ENCODE measurements around the gene MCRS1. TPM values are rescaled to one million over a fixed set of nuclear protein-coding genes. Genes with fewer than 3 reads are reported as not detected.
A peak's percentile ranks its signal among the peaks of the same experiment; 100 is the strongest.

The MCRS1 gene
- total RNA-seq, 2 donors from 2014 or later = 64.9 to 89.8 TPM

- Mint-ChIP-seq H3K4me1 (ENCODE audit: low read depth in 2 of 2) (no peaks in the 10 kb centered on the region), H3K36me3 (peaks cover 6% of the 10 kb centered on the region), H3K4me3 (no peak overlapping the region), H3K9me3 (no peaks in the 10 kb centered on the region), H3K27me3 (no peaks in the 10 kb centered on the region), H3K27ac (no peak overlapping the region)
- no peak for DNase-seq (ENCODE audit: low spot score)
- ATAC-seq = peak in 1 of 2 donors; percentile 52
Measured at GRCh38 chr12:49588281-49588680, 20.3 kb upstream of the MCRS1 start.

- no peaks in the 10 kb centered on the region for H3K9me3 Mint-ChIP-seq
- DNase-seq (ENCODE audit: low spot score) (no peak), ATAC-seq (no peak)
- H3K4me1 Mint-ChIP-seq (ENCODE audit: low read depth in 2 of 2) = no peaks in the 10 kb centered on the region
- no peak overlapping the region for H3K27ac Mint-ChIP-seq
- H3K4me3 Mint-ChIP-seq = no peak overlapping the region
- H3K27me3 Mint-ChIP-seq = no peaks in the 10 kb centered on the region
- peaks cover 6% of the 10 kb centered on the region for H3K36me3 Mint-ChIP-seq
Measured at GRCh38 chr12:49587174-49587908, 19.4 kb upstream of the MCRS1 start.

- H3K4me1 Mint-ChIP-seq (ENCODE audit: low read depth in 2 of 2) = peaks cover 6% of the 10 kb centered on the region in 2 donors
- H3K4me3 Mint-ChIP-seq = no peak overlapping the region
- no peak for DNase-seq (ENCODE audit: low spot score)
- H3K36me3 Mint-ChIP-seq = peaks cover 6% of the 10 kb centered on the region
- H3K9me3 Mint-ChIP-seq = no peaks in the 10 kb centered on the region
- no peak for ATAC-seq
- H3K27me3 Mint-ChIP-seq = no peaks in the 10 kb centered on the region
- H3K27ac Mint-ChIP-seq = no peak overlapping the region
Measured at GRCh38 chr12:49585477-49586459, 17.8 kb upstream of the MCRS1 start.

GRCh38 chr12:49584591-49584990 lies 16.6 kb upstream of the MCRS1 start:
- H3K27me3 Mint-ChIP-seq = no peaks in the 10 kb centered on the region
- peaks cover 6 to 8% of the 10 kb centered on the region in 2 donors for H3K4me1 Mint-ChIP-seq (ENCODE audit: low read depth in 2 of 2)
- ATAC-seq = no peak
- DNase-seq (ENCODE audit: low spot score) = no peak
- no peak overlapping the region for H3K4me3 Mint-ChIP-seq
- H3K9me3 Mint-ChIP-seq = no peaks in the 10 kb centered on the region
- no peak overlapping the region for H3K27ac Mint-ChIP-seq
- no peaks in the 10 kb centered on the region for H3K36me3 Mint-ChIP-seq

- ATAC-seq (no peak), DNase-seq (ENCODE audit: low spot score) (no peak)
- Mint-ChIP-seq H3K27me3 (no peaks in the 10 kb centered on the region), H3K36me3 (no peaks in the 10 kb centered on the region), H3K4me1 (ENCODE audit: low read depth in 2 of 2) (peaks cover 6 to 8% of the 10 kb centered on the region in 2 donors), H3K27ac (no peak overlapping the region), H3K9me3 (no peaks in the 10 kb centered on the region), H3K4me3 (no peak overlapping the region)
Measured at GRCh38 chr12:49583366-49584094, 15.6 kb upstream of the MCRS1 start.

GRCh38 chr12:49582850-49583249 lies 14.9 kb upstream of the MCRS1 start:
- no peak overlapping the region for H3K27ac Mint-ChIP-seq
- no peaks in the 10 kb centered on the region for H3K36me3 Mint-ChIP-seq
- peaks cover 6 to 8% of the 10 kb centered on the region in 2 donors for H3K4me1 Mint-ChIP-seq (ENCODE audit: low read depth in 2 of 2)
- no peaks in the 10 kb centered on the region for H3K9me3 Mint-ChIP-seq
- no peak for ATAC-seq
- no peak for DNase-seq (ENCODE audit: low spot score)
- no peaks in the 10 kb centered on the region for H3K27me3 Mint-ChIP-seq
- H3K4me3 Mint-ChIP-seq = no peak overlapping the region

- ATAC-seq (no peak), DNase-seq (ENCODE audit: low spot score) (no peak)
- H3K27me3 Mint-ChIP-seq = no peaks in the 10 kb centered on the region
- no peak overlapping the region for H3K27ac Mint-ChIP-seq
- H3K36me3 Mint-ChIP-seq = no peaks in the 10 kb centered on the region
- H3K9me3 Mint-ChIP-seq = no peaks in the 10 kb centered on the region
- H3K4me3 Mint-ChIP-seq = no peak overlapping the region
- peaks cover 6 to 8% of the 10 kb centered on the region in 2 donors for H3K4me1 Mint-ChIP-seq (ENCODE audit: low read depth in 2 of 2)
Measured at GRCh38 chr12:49582201-49582600, 14.3 kb upstream of the MCRS1 start.

- Mint-ChIP-seq H3K27me3 (no peaks in the 10 kb centered on the region), H3K36me3 (no peaks in the 10 kb centered on the region), H3K4me1 (ENCODE audit: low read depth in 2 of 2) (peaks cover 6 to 8% of the 10 kb centered on the region in 2 donors), H3K27ac (no peak overlapping the region), H3K9me3 (no peaks in the 10 kb centered on the region), H3K4me3 (no peak overlapping the region)
- ATAC-seq (peak; percentile 69 to 75), DNase-seq (ENCODE audit: low spot score) (peak; percentile 70)
Measured at GRCh38 chr12:49580572-49581535, 12.9 kb upstream of the MCRS1 start.

GRCh38 chr12:49578471-49579112 lies 10.7 kb upstream of the MCRS1 start:
- Mint-ChIP-seq H3K4me3 (no peak overlapping the region), H3K27ac (no peak overlapping the region), H3K9me3 (no peaks in the 10 kb centered on the region)

GRCh38 chr12:49577589-49578315 lies 9.8 kb upstream of the MCRS1 start:
- ATAC-seq (no peak), DNase-seq (ENCODE audit: low spot score) (no peak)
- Mint-ChIP-seq H3K9me3 (no peaks in the 10 kb centered on the region), H3K36me3 (no peaks in the 10 kb centered on the region), H3K27me3 (no peaks in the 10 kb centered on the region), H3K27ac (no peak overlapping the region), H3K4me1 (ENCODE audit: low read depth in 2 of 2) (peaks cover 6 to 8% of the 10 kb centered on the region in 2 donors), H3K4me3 (no peak overlapping the region)

More at GRCh38 chr12:49578471-49579112, 10.7 kb upstream of the MCRS1 start:
- Mint-ChIP-seq H3K36me3 (no peaks in the 10 kb centered on the region), H3K4me1 (ENCODE audit: low read depth in 2 of 2) (peaks cover 6 to 8% of the 10 kb centered on the region in 2 donors), H3K27me3 (no peaks in the 10 kb centered on the region)
- ATAC-seq (no peak), DNase-seq (ENCODE audit: low spot score) (no peak)

- H3K27ac Mint-ChIP-seq = peak overlapping the region; percentile 95 to 99
- ATAC-seq (peak; percentile 6 to 16), DNase-seq (ENCODE audit: low spot score) (no peak)
- peaks cover 42 to 48% of the 10 kb centered on the region in 2 donors for H3K4me1 Mint-ChIP-seq (ENCODE audit: low read depth in 2 of 2)
- H3K4me3 Mint-ChIP-seq = peak overlapping the region; percentile 98
- no peaks in the 10 kb centered on the region for H3K9me3 Mint-ChIP-seq
- H3K27me3 Mint-ChIP-seq = no peaks in the 10 kb centered on the region
- peaks cover 6% of the 10 kb centered on the region for H3K36me3 Mint-ChIP-seq
Measured at GRCh38 chr12:49568442-49569162, 660 bp upstream of the MCRS1 start.

Measured in natural killer cell treated with Interleukin-12 subunit alpha and Interleukin-12 subunit beta and Interleukin-15 and Interleukin-18, amount 100 ng/mL, for 72 hours (primary cell).